AG09319 (cell line): ENCODE measurements around the gene NHSL2.
"Not testable (repeated sequence)": the region's sequence is repeated elsewhere in the genome, so short reads cannot be mapped to it uniquely, and the experiment has no call there.

Source experiments
- DNase-seq: peaks from one replicate; pipeline ENCODE4 v3.0.0-alpha.2; 2010; ENCODE audit warnings: low read depth; ENCODE audit errors: extremely low read depth
- CTCF ChIP-seq: IDR thresholded peaks from 2 replicates; pipeline ENCODE4 v1.5.1; 2011; ENCODE audit warnings: low read depth, mild to moderate bottlenecking, inconsistent platforms, low read length, moderate library complexity

NHSL2 gene

GRCh38 chrX:72057331-72057730, 146.7 kb downstream of the NHSL2 start:
- DNase-seq, result no peak
- TF ChIP-seq CTCF, result no peak

- TF ChIP-seq CTCF, result no peak
- DNase-seq, result no peak
Measured at GRCh38 chrX:72057849-72058248, 147.2 kb downstream of the NHSL2 start.

- not testable (repeated sequence) for DNase-seq
Measured at GRCh38 chrX:72058346-72058745, 147.7 kb downstream of the NHSL2 start.

- no peak for DNase-seq
- TF ChIP-seq CTCF, result no peak
Measured at GRCh38 chrX:72060196-72060920, 149.7 kb downstream of the NHSL2 start.

- TF ChIP-seq CTCF, result no peak
Measured at GRCh38 chrX:72060921-72061490, 150.4 kb downstream of the NHSL2 start.

GRCh38 chrX:72062916-72063315, 152.3 kb downstream of the NHSL2 start:
- no peak for TF ChIP-seq CTCF
- no peak for DNase-seq

More at GRCh38 chrX:72060921-72061490, 150.4 kb downstream of the NHSL2 start:
- no peak for DNase-seq

- TF ChIP-seq CTCF, result no peak
- DNase-seq, result no peak
Measured at GRCh38 chrX:72069350-72070160, 158.9 kb downstream of the NHSL2 start.
